Measurements from ENCODE around the gene TFCP2L1. TPM values are rescaled to one million over a fixed set of nuclear protein-coding genes. Genes with fewer than 3 reads are reported as not detected.

TFCP2L1 gene
- total RNA-seq, 1 experiment from 2014 or later, result 2.4 TPM

- intact Hi-C loops (cut with micrococcal nuclease), result no loop called here
- POLR2A ChIA-PET (ENCODE audit: unreplicated experiment), result no interaction called here
These were observed 44.8 kb upstream of the TFCP2L1 start for GRCh38 chr2:121329786-121330185.

GRCh38 chr2:121326628-121327027 is 41.6 kb upstream of the TFCP2L1 start:
- no peak overlapping the region for H3K4me2 ChIP-seq (ENCODE audit: low read length)
- no peaks in the 10 kb centered on the region for H3K9me3 ChIP-seq (ENCODE audit: low read length)
- H3F3A ChIP-seq (ENCODE audit: low read length, unreplicated experiment), result no peaks in the 10 kb centered on the region
- H3K27ac ChIP-seq (ENCODE audit: low read length), result no peak overlapping the region
- no peaks in the 10 kb centered on the region for H3K9me2 ChIP-seq (replicated peaks; ENCODE audit: low read length)
- BruUV-seq (replicated peaks), result no TSS peak
- H4K20me1 ChIP-seq (ENCODE audit: low read length), result no peaks in the 10 kb centered on the region
- H3K79me2 ChIP-seq (ENCODE audit: low read length), result no peaks in the 10 kb centered on the region
- no peaks in the 10 kb centered on the region for H3K27me3 ChIP-seq (ENCODE audit: low read length)
- ChIA-PET CTCF (no interaction called here), POLR2A (ENCODE audit: unreplicated experiment) (no interaction called here)
- H3K9ac ChIP-seq (ENCODE audit: low read length), result no peak overlapping the region
- TF ChIP-seq CTCF (conservative IDR thresholded peaks at IDR 0.05; ENCODE audit: low read depth, low read length) (no peak), EZH2 (IDR thresholded peaks at IDR 0.05; ENCODE audit: low read length, unreplicated experiment) (no peak), EZH2phosphoT487 (IDR thresholded peaks at IDR 0.05; ENCODE audit: borderline replicate concordance, low read length) (no peak)
- no peak overlapping the region for H3K4me3 ChIP-seq (ENCODE audit: low read length)
- DNase-seq, result no peak
- no peaks in the 10 kb centered on the region for H3K4me1 ChIP-seq (ENCODE audit: insufficient read depth, low read length)
- H2AFZ ChIP-seq (ENCODE audit: low read length), result no peak overlapping the region
- no peak for ATAC-seq
- intact Hi-C loops (cut with micrococcal nuclease), result no loop called here
- no peaks in the 10 kb centered on the region for H3K36me3 ChIP-seq (ENCODE audit: low read depth, low read length)

More at GRCh38 chr2:121329786-121330185, 44.8 kb upstream of the TFCP2L1 start:
- no peaks in the 10 kb centered on the region for H3K9me2 ChIP-seq (replicated peaks; ENCODE audit: low read length)
- H3K4me3 ChIP-seq (ENCODE audit: low read length), result no peak overlapping the region
- no peaks in the 10 kb centered on the region for H3K27me3 ChIP-seq (ENCODE audit: low read length)
- no peak for DNase-seq
- H2AFZ ChIP-seq (ENCODE audit: low read length), result no peak overlapping the region
- H4K20me1 ChIP-seq (ENCODE audit: low read length), result no peaks in the 10 kb centered on the region
- H3K4me1 ChIP-seq (ENCODE audit: insufficient read depth, low read length), result no peaks in the 10 kb centered on the region
- no peak overlapping the region for H3K27ac ChIP-seq (ENCODE audit: low read length)
- no peaks in the 10 kb centered on the region for H3K79me2 ChIP-seq (ENCODE audit: low read length)
- H3F3A ChIP-seq (ENCODE audit: low read length, unreplicated experiment), result no peaks in the 10 kb centered on the region
- CTCF ChIA-PET, result no interaction called here
- H3K36me3 ChIP-seq (ENCODE audit: low read depth, low read length), result no peaks in the 10 kb centered on the region
- no TSS peak for BruUV-seq (replicated peaks)
- no peaks in the 10 kb centered on the region for H3K9me3 ChIP-seq (ENCODE audit: low read length)
- no peak overlapping the region for H3K4me2 ChIP-seq (ENCODE audit: low read length)
- ATAC-seq, result no peak
- H3K9ac ChIP-seq (ENCODE audit: low read length), result no peak overlapping the region
- TF ChIP-seq EZH2 (IDR thresholded peaks at IDR 0.05; ENCODE audit: low read length, unreplicated experiment), result no peak
- TF ChIP-seq EZH2phosphoT487 (IDR thresholded peaks at IDR 0.05; ENCODE audit: borderline replicate concordance, low read length), result no peak
- TF ChIP-seq CTCF (conservative IDR thresholded peaks at IDR 0.05; ENCODE audit: low read depth, low read length), result no peak

DNA sequence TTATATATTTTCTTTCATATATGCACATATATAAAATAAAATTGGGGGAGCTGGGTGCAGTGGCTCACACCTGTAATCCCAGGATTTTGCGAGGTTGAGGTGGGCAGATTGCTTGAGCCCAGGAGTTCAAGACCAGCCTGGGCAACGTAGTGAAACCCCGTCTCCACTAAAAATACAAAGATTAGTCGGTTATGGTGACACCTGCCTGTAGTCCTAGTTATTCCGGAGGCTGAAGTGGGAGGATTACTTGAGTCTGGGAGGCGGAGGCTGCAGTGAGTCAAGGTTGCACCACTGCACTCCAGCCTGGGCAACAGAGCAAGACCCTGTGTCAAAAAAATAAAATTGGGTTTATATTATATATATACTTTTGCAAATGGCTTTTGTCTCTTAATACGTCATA is 39.6 kb upstream of the TFCP2L1 start:
- Histone ChIP-seq H3K4me1 (ENCODE audit: insufficient read depth, low read length) (no peaks in the 10 kb centered on the region), H3K9me2 (replicated peaks; ENCODE audit: low read length) (no peaks in the 10 kb centered on the region), H3K27ac (ENCODE audit: low read length) (no peak overlapping the region), H3K9ac (ENCODE audit: low read length) (no peak overlapping the region), H3K79me2 (ENCODE audit: low read length) (no peaks in the 10 kb centered on the region), H3K4me3 (ENCODE audit: low read length) (no peak overlapping the region), H3K9me3 (ENCODE audit: low read length) (no peaks in the 10 kb centered on the region), H3F3A (ENCODE audit: low read length, unreplicated experiment) (no peaks in the 10 kb centered on the region), H2AFZ (ENCODE audit: low read length) (no peak overlapping the region), H3K27me3 (ENCODE audit: low read length) (no peaks in the 10 kb centered on the region), H3K4me2 (ENCODE audit: low read length) (no peak overlapping the region), H4K20me1 (ENCODE audit: low read length) (no peaks in the 10 kb centered on the region), H3K36me3 (ENCODE audit: low read depth, low read length) (no peaks in the 10 kb centered on the region)
- no peak for DNase-seq
- ChIA-PET POLR2A (ENCODE audit: unreplicated experiment) (no interaction called here), CTCF (no interaction called here)
- no TSS peak for BruUV-seq (replicated peaks)
- intact Hi-C loops (cut with micrococcal nuclease), result no loop called here
- TF ChIP-seq CTCF (conservative IDR thresholded peaks at IDR 0.05; ENCODE audit: low read depth, low read length), result no peak
- TF ChIP-seq EZH2 (IDR thresholded peaks at IDR 0.05; ENCODE audit: low read length, unreplicated experiment), result no peak
- TF ChIP-seq EZH2phosphoT487 (IDR thresholded peaks at IDR 0.05; ENCODE audit: borderline replicate concordance, low read length), result no peak
- ATAC-seq, result no peak
